GM12878 (cell line): Measurements from ENCODE around the gene IFNL1. TPM values are rescaled to one million over a fixed set of nuclear protein-coding genes. Genes with fewer than 3 reads are reported as not detected.

ENCODE experiments used
- ATAC-seq: fragments of 200-7000 bp; cut with Tn5 transposase; 3 replicates; pipeline ENCODE4 v1.9.1; 2020; ENCODE audit warnings: mild to moderate bottlenecking, moderate library complexity
- Bru-seq: library from RNA; stranded (reverse); fragments of 400-500 nt; gene quantifications from one replicate; lab custom pipeline; 2021; lab: Mats Ljungman, UMichigan
- BruChase-seq, 2 experiments: library from RNA; stranded (reverse); fragments of 400-500 nt; gene quantifications; one replicate each; lab custom pipeline; 2021; lab: Mats Ljungman, UMichigan
- BruUV-seq: library from RNA; stranded (reverse); fragments of 400-500 nt; replicated peaks from 2 replicates; lab custom pipeline; 2021; lab: Mats Ljungman, UMichigan
- CTCF ChIA-PET: fragments of 300-600 bp; sonication (Branson Sonifier 250); formaldehyde crosslinking; extraction: SDS; loops from one replicate; lab custom pipeline; 2021; ENCODE audit warnings: inconsistent platforms; lab: Yijun Ruan, JAX
- POLR2A ChIA-PET: fragments of 350-600 bp; formaldehyde crosslinking; extraction: SDS; loops from one replicate; lab custom pipeline; 2021; ENCODE audit warnings: inconsistent platforms; lab: Charles Lee
- RAD21 ChIA-PET: fragments of 300-600 bp; sonication (Branson Sonifier 250); formaldehyde crosslinking; loops from one replicate; lab custom pipeline; 2023; ENCODE audit warnings: antibody characterized with exemption; ENCODE audit not compliant: unreplicated experiment; lab: Charles Lee
- SMC1A ChIA-PET: fragments of 300-600 bp; sonication (Branson Sonifier 250); formaldehyde crosslinking; loops from one replicate; lab custom pipeline; 2023; ENCODE audit not compliant: unreplicated experiment, uncharacterized antibody; lab: Charles Lee
- DNase-seq: peaks from one replicate; pipeline ENCODE4 v3.0.0-alpha.2; 2011; ENCODE audit warnings: low read depth, low spot score
- FAIRE-seq: peaks from 3 replicates; lab custom pipeline; 2011; peaks lifted over from hg19 to GRCh38; lab: Jason Lieb, UNC
- H2AFZ ChIP-seq: 2 replicates; pipeline ENCODE4 v1.6.0; 2011; ENCODE audit warnings: low read depth, low read length, control low read depth; ENCODE audit not compliant: control insufficient read depth
- H3K27ac ChIP-seq: 2 replicates; pipeline ENCODE4 v1.5.1; 2011; ENCODE audit warnings: control low read depth; ENCODE audit not compliant: control insufficient read depth, insufficient read depth
- H3K27me3 ChIP-seq, 2 experiments: replicated peaks in 1 of 2; 2 replicates each; pipeline versions ENCODE4 v1.6.0 to v1.6.1; 2011; ENCODE audit warnings: low read length in 1 of 2; ENCODE audit not compliant: control insufficient read depth in 2 of 2, insufficient read depth in 2 of 2
- H3K36me3 ChIP-seq, 2 experiments: 2 replicates each; pipeline ENCODE4 v1.5.1; 2011; ENCODE audit warnings: low read length in 1 of 2; ENCODE audit not compliant: control insufficient read depth in 2 of 2, insufficient read depth in 2 of 2
- H3K4me1 ChIP-seq: 2 replicates; pipeline ENCODE4 v1.6.1; 2011; ENCODE audit warnings: mild to moderate bottlenecking, low read length, moderate library complexity, mixed read lengths; ENCODE audit not compliant: control insufficient read depth, insufficient read depth
- H3K4me2 ChIP-seq: 2 replicates; pipeline ENCODE4 v1.6.0; 2011; ENCODE audit warnings: control low read depth; ENCODE audit not compliant: control insufficient read depth, insufficient read depth
- H3K4me3 ChIP-seq: fragments of 200-600 bp; sonication (generic); 2 replicates; pipeline ENCODE4 v1.5.1; 2016
- H3K79me2 ChIP-seq: 2 replicates; pipeline ENCODE4 v1.6.0; 2011; ENCODE audit warnings: low read length; ENCODE audit not compliant: control insufficient read depth, insufficient read depth
- H3K9ac ChIP-seq: 2 replicates; pipeline ENCODE4 v1.8.0; 2011; ENCODE audit warnings: low read length, control low read depth, mixed read lengths; ENCODE audit not compliant: control insufficient read depth, insufficient read depth
- H3K9me3 ChIP-seq: replicated peaks from 3 replicates; pipeline ENCODE4 v1.5.1; 2011; ENCODE audit warnings: mild to moderate bottlenecking, low read length; ENCODE audit not compliant: control insufficient read depth, insufficient read depth
- H4K20me1 ChIP-seq: 2 replicates; pipeline ENCODE4 v1.6.0; 2011; ENCODE audit not compliant: control insufficient read depth, insufficient read depth
- FOXK2 ChIP-seq: fragments of 450-650 bp; IDR thresholded peaks from 2 replicates; pipeline ENCODE4 v1.6.1; 2017; ENCODE audit warnings: mild to moderate bottlenecking, moderate library complexity
- WGBS: methylation state at CpG from one replicate; pipeline ENCODE4 v1.1.6; 2016; ENCODE audit warnings: low lambda C conversion rate; ENCODE audit not compliant: insufficient replicate concordance, insufficient coverage; ENCODE audit errors: missing lambda C conversion rate; 5-methylcytosine and 5-hydroxymethylcytosine counted together
- in situ Hi-C: fragments of 300-500 bp; cut with MboI; formaldehyde crosslinking; loops from 9 replicates; pipeline ENCODE4 v1.14.3; 2018; ENCODE audit warnings: mixed read lengths
- intact Hi-C: fragments of 100-400 bp; cut with micrococcal nuclease; formaldehyde crosslinking; loops from one replicate; pipeline ENCODE4 v1.14.2; 2022; ENCODE audit not compliant: unreplicated experiment
- long read RNA-seq, 2 experiments: library from polyadenylated mRNA; unstranded; transcript quantifications; one replicate each; pipeline ENCODE4 v2.0.0, GENCODE V29; 2019 to 2020
- polyA minus RNA-seq, 3 experiments: library from RNA; depleted of rRNA, polyadenylated mRNA; stranded (reverse); fragments of >200 nt; gene quantifications; 2 replicates each; pipeline ENCODE4 v1.2.3, GENCODE V29; 2011
- polyA plus RNA-seq, 11 experiments: library from polyadenylated mRNA; depleted of rRNA in 4 of 11; unstranded in 6 of 11; stranded (reverse) in 5 of 11; fragments of >200 nt; fragmentation: Nextera tagmentation in 4 of 11; fragmentation: Illumina TruSeq in 1 of 11; extraction: Ambion mirVana in 4 of 11; extraction: Trizol in 1 of 11; gene quantifications; 1 replicate in 1 of 11; 2 replicates in 10 of 11; pipeline versions ENCODE4 v1.2.1 to v1.2.3, GENCODE V29; 2011 to 2016; ENCODE audit warnings: inconsistent platforms in 2 of 11, missing spikeins in 2 of 11, low read depth in 1 of 11
- total RNA-seq, 4 experiments: library from RNA; depleted of rRNA in 3 of 4; stranded (reverse); fragments of >200 nt in 3 of 4; fragmentation: Illumina TruSeq in 1 of 4; extraction: Trizol in 1 of 4; gene quantifications; 2 replicates each; pipeline versions ENCODE4 v1.2.1 to v1.2.3, GENCODE V29; 2013 to 2021
- TF ChIP-seq, protein P1 (sequence below): fragments of 150-350 bp; IDR thresholded peaks from 2 replicates; pipeline ENCODE4 v1.6.1; 2014; ENCODE audit warnings: mild to moderate bottlenecking, low read depth, low read length
- TF ChIP-seq, protein P2 (sequence below): fragments of 150-350 bp; IDR thresholded peaks from 2 replicates; pipeline ENCODE4 v1.6.1; 2016; ENCODE audit warnings: low read depth, low read length

IFNL1 gene
- not detected in 2 replicates for total RNA-seq (2013; cell fraction: nucleolus; rRNA removed)
- total RNA-seq (2014; rRNA removed), result 0.22 TPM in 1 of 2 replicates, not detected in the other
- not detected in 2 replicates for total RNA-seq (2014; rRNA removed; fragmentation: Illumina TruSeq; extraction: Trizol)
- total RNA-seq (2021), result not detected in 2 replicates
- polyA plus RNA-seq (2011; ENCODE audit: low read depth), result not detected
- polyA plus RNA-seq (2011; rRNA removed), result not detected in 2 replicates
- polyA plus RNA-seq (2011; cell fraction: cytosol; rRNA removed), result 0.07 and 0.15 TPM in 2 replicates
- polyA plus RNA-seq (2011; cell fraction: nucleus; rRNA removed), result not detected in 2 replicates
- not detected in 2 replicates for polyA plus RNA-seq (2012)
- not detected in 2 replicates for polyA plus RNA-seq (2014; fragmentation: Illumina TruSeq; extraction: Trizol)
- not detected for polyA plus RNA-seq (2014; fragmentation: Nextera tagmentation; extraction: Ambion mirVana)
- not detected in 2 replicates for polyA plus RNA-seq (2014; rRNA removed)
- polyA plus RNA-seq (2016; fragmentation: Nextera tagmentation; extraction: Ambion mirVana), result not detected
- polyA minus RNA-seq (2011; rRNA and poly(A)+ RNA removed), result not detected in 2 replicates
- not detected in 2 replicates for polyA minus RNA-seq (2011; cell fraction: cytosol; rRNA and poly(A)+ RNA removed)
- polyA minus RNA-seq (2011; cell fraction: nucleus; rRNA and poly(A)+ RNA removed), result not detected in 2 replicates
- Bru-seq, nascent RNA, result not detected
- not detected for BruChase-seq, experiment 1, labeled RNA remaining after a 6-hour chase
- BruChase-seq, experiment 2, labeled RNA remaining after a 2-hour chase, result not detected
- long read RNA-seq, experiment 1, result 0 reads
- long read RNA-seq, experiment 2, result 0 reads

GRCh38 chr19:39296055-39296645, at the start of gene IFNL1:
TSS of gene IFNL1 (plus strand) at chr19:39296407. CDS start at chr19:39296422, 15 bp downstream.
- ChIA-PET SMC1A (no interaction called here), RAD21 (no interaction called here), POLR2A (no interaction called here), CTCF (interaction anchor here (1.1 kb wide), 1 partner anchor 286 kb away, joined by 3 read pairs; no protein-coding TSS in a partner anchor)
- no TSS peak for BruUV-seq
- FAIRE-seq, result no peak
- no peak for DNase-seq
- no peaks in the 10 kb centered on the region for H3K9me3 ChIP-seq
- intact Hi-C loops (no loop called here), in situ Hi-C loops (no loop called here)
- TF ChIP-seq FOXK2, result no peak
- TF ChIP-seq, protein P1, sequence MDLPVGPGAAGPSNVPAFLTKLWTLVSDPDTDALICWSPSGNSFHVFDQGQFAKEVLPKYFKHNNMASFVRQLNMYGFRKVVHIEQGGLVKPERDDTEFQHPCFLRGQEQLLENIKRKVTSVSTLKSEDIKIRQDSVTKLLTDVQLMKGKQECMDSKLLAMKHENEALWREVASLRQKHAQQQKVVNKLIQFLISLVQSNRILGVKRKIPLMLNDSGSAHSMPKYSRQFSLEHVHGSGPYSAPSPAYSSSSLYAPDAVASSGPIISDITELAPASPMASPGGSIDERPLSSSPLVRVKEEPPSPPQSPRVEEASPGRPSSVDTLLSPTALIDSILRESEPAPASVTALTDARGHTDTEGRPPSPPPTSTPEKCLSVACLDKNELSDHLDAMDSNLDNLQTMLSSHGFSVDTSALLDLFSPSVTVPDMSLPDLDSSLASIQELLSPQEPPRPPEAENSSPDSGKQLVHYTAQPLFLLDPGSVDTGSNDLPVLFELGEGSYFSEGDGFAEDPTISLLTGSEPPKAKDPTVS, result no peak
- TF ChIP-seq, protein P2, sequence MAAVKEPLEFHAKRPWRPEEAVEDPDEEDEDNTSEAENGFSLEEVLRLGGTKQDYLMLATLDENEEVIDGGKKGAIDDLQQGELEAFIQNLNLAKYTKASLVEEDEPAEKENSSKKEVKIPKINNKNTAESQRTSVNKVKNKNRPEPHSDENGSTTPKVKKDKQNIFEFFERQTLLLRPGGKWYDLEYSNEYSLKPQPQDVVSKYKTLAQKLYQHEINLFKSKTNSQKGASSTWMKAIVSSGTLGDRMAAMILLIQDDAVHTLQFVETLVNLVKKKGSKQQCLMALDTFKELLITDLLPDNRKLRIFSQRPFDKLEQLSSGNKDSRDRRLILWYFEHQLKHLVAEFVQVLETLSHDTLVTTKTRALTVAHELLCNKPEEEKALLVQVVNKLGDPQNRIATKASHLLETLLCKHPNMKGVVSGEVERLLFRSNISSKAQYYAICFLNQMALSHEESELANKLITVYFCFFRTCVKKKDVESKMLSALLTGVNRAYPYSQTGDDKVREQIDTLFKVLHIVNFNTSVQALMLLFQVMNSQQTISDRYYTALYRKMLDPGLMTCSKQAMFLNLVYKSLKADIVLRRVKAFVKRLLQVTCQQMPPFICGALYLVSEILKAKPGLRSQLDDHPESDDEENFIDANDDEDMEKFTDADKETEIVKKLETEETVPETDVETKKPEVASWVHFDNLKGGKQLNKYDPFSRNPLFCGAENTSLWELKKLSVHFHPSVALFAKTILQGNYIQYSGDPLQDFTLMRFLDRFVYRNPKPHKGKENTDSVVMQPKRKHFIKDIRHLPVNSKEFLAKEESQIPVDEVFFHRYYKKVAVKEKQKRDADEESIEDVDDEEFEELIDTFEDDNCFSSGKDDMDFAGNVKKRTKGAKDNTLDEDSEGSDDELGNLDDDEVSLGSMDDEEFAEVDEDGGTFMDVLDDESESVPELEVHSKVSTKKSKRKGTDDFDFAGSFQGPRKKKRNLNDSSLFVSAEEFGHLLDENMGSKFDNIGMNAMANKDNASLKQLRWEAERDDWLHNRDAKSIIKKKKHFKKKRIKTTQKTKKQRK, result no peak
- no peak within 1 kb of the TSS for H3K4me2 ChIP-seq
- no peak within 1 kb of the TSS for H3K27ac ChIP-seq
- H3K4me1 ChIP-seq, result no peaks in the 10 kb centered on the region
- no peak within 1 kb of the TSS for H3K9ac ChIP-seq
- H3K79me2 ChIP-seq, result no peaks in the 10 kb centered on the region
- 58% methylated on average over 11 of the region's 11 CpGs for WGBS
- no peak for ATAC-seq
- no peak within 1 kb of the TSS for H2AFZ ChIP-seq
- H4K20me1 ChIP-seq, result no peaks in the 10 kb centered on the region
- H3K36me3 ChIP-seq, result no peaks in the 10 kb centered on the region
- 0 out of 4 replicates have a peak, but pooled peaks cover 0 to 3% of the 10 kb centered on the region in 2 experiments for H3K27me3 ChIP-seq
- no peak within 1 kb of the TSS for H3K4me3 ChIP-seq
